Measurements from ENCODE around the gene FCN1. TPM values are rescaled to one million over a fixed set of nuclear protein-coding genes. Genes with fewer than 3 reads are reported as not detected.

FCN1 gene
- total RNA-seq, 1 experiment from 2014 or later, result not detected

DNA sequence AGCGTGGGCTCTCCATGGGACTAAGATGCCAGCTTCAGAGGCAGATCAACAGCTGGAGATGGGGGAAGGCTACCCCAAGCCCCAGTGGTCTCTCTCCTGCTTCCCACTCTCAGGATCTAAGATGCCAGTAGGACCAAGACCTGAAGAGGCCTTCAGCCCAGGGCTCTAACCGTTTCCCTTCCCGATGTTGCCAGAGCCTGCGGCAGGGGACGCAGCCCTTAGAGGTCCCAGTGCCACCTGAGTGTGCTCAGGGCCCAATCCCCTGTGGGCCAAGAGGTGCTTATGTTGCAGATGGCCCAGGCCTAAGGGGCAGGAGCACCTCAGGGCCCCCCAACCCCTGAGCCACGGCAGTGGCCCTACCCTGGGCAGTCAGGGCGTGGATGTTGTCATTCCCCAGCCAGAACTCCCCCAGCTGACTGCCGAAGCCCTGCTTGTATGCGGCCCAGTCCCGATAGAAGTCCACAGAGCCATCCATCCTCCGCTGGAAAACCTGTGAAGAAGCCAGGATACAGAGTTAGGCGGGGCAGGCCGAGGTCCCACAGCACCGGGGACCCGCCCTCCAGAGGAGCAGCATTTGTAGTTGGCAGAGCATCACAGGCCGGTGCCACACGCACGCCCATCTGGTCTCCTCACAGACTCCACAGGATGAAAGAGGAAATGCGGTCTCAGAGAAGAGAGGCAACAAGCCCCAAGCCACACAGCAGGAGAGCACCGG, 5.4 kb downstream of the FCN1 start:
- ChIA-PET POLR2A (ENCODE audit: unreplicated experiment) (no interaction called here), CTCF (no interaction called here)
- Histone ChIP-seq H3K4me2 (ENCODE audit: low read length) (no peak overlapping the region), H3K36me3 (ENCODE audit: low read depth, low read length) (no peaks in the 10 kb centered on the region), H3K4me1 (ENCODE audit: insufficient read depth, low read length) (no peaks in the 10 kb centered on the region), H3F3A (ENCODE audit: low read length, unreplicated experiment) (no peaks in the 10 kb centered on the region), H2AFZ (ENCODE audit: low read length) (no peak overlapping the region), H4K20me1 (ENCODE audit: low read length) (no peaks in the 10 kb centered on the region), H3K4me3 (ENCODE audit: low read length) (no peak overlapping the region), H3K27ac (ENCODE audit: low read length) (no peak overlapping the region), H3K9me3 (ENCODE audit: low read length) (no peaks in the 10 kb centered on the region), H3K9ac (ENCODE audit: low read length) (no peak overlapping the region), H3K27me3 (ENCODE audit: low read length) (peaks cover 13% of the 10 kb centered on the region), H3K79me2 (ENCODE audit: low read length) (no peaks in the 10 kb centered on the region), H3K9me2 (replicated peaks; ENCODE audit: low read length) (no peaks in the 10 kb centered on the region)
- BruUV-seq (replicated peaks), result no TSS peak
- TF ChIP-seq EZH2 (IDR thresholded peaks at IDR 0.05; ENCODE audit: low read length, unreplicated experiment), result no peak
- TF ChIP-seq EZH2phosphoT487 (IDR thresholded peaks at IDR 0.05; ENCODE audit: borderline replicate concordance, low read length), result no peak
- no peak for TF ChIP-seq CTCF (conservative IDR thresholded peaks at IDR 0.05; ENCODE audit: low read depth, low read length)
- DNase-seq (no peak), ATAC-seq (no peak)
- intact Hi-C loops (cut with micrococcal nuclease), result no loop called here

GRCh38 chr9:134909511-134910481, 7.9 kb downstream of the FCN1 start:
- DNase-seq (no peak), ATAC-seq (no peak)
- Histone ChIP-seq H2AFZ (ENCODE audit: low read length) (no peak overlapping the region), H3K9me2 (replicated peaks; ENCODE audit: low read length) (no peaks in the 10 kb centered on the region), H3K4me1 (ENCODE audit: insufficient read depth, low read length) (no peaks in the 10 kb centered on the region), H3K4me2 (ENCODE audit: low read length) (no peak overlapping the region), H3K79me2 (ENCODE audit: low read length) (no peaks in the 10 kb centered on the region), H4K20me1 (ENCODE audit: low read length) (no peaks in the 10 kb centered on the region), H3F3A (ENCODE audit: low read length, unreplicated experiment) (no peaks in the 10 kb centered on the region), H3K27ac (ENCODE audit: low read length) (no peak overlapping the region), H3K27me3 (ENCODE audit: low read length) (peaks cover 12% of the 10 kb centered on the region), H3K4me3 (ENCODE audit: low read length) (no peak overlapping the region), H3K9me3 (ENCODE audit: low read length) (no peaks in the 10 kb centered on the region), H3K9ac (ENCODE audit: low read length) (no peak overlapping the region), H3K36me3 (ENCODE audit: low read depth, low read length) (no peaks in the 10 kb centered on the region)
- intact Hi-C loops (cut with micrococcal nuclease), result no loop called here
- ChIA-PET CTCF (no interaction called here), POLR2A (ENCODE audit: unreplicated experiment) (no interaction called here)
- TF ChIP-seq EZH2 (IDR thresholded peaks at IDR 0.05; ENCODE audit: low read length, unreplicated experiment) (no peak), EZH2phosphoT487 (IDR thresholded peaks at IDR 0.05; ENCODE audit: borderline replicate concordance, low read length) (no peak), CTCF (conservative IDR thresholded peaks at IDR 0.05; ENCODE audit: low read depth, low read length) (no peak)
- BruUV-seq (replicated peaks), result no TSS peak
